Measurements from ENCODE around the gene TULP4.
"Not testable (repeated sequence)": the region's sequence is repeated elsewhere in the genome, so short reads cannot be mapped to it uniquely, and the experiment has no call there.

Gene TULP4

DNA sequence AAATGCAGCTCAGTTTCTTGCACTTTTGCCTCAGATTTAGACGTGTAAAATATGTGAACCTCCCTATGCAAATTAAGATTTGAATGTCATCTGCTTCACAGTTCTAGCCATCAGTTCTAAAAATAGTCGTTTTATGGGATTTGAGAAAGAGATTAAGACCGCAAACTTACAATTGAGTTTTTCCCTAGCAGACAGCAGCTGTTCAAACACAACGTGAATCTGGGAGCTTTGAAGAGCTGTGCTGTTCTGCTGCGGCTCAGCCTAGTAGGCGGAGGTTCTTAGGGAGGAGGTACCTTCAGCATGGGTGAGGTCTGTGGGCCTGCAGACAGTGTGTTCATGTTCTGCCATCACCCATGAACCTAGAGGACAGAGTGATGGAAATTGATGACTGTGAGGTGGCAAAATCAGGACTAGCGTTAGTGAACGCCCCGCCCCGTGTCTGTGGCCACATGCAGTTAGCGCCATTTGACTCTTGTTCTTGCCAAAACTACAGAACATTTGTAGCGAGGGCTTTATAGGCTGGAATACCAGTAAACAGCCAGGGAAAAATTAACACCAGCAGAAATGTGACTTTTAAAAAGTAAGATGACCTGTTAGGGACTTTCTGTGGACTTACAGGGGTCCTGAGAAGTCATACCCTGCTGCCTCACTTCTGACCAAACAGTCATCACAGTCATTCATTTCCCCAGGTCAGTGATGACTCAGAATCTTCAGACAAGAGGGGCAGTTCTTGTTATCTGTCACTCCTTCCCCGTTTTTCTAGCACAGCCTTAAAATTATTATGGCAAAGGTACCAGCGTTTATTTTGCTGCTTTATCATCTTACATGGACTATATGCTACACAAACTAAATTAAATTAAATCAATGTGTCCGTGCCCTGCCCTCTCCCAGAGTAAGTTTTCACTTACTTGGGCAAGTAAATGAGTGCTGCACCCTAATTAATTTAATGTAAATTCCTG is 163.4 kb downstream of the TULP4 start:
- no peak for DNase-seq

DNA sequence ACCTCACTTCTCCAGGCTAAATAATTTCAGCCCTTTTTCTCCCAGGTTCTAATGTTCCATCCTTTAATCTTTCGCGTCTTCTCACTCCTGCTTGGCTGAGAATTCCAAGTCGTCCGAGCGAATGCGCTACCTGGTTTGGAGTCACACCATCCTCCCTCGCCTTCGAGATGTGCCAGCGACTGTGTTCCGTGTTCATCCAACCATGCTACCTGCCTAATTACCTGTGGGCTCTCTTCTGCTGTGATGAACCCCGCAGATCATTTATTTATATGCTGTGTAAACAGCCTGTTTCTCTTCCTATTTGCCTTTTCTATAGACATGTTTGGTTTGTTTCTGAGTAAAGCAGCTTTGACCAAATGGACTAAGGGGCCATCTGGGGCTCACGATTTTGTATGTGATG is 164.1 kb downstream of the TULP4 start:
- no peak for DNase-seq

GRCh38 chr6:158477722-158478121 is 165.5 kb downstream of the TULP4 start:
- not testable (repeated sequence) for DNase-seq

- DNase-seq: no peak
Observed at GRCh38 chr6:158480989-158481388, 168.7 kb downstream of the TULP4 start.

DNA sequence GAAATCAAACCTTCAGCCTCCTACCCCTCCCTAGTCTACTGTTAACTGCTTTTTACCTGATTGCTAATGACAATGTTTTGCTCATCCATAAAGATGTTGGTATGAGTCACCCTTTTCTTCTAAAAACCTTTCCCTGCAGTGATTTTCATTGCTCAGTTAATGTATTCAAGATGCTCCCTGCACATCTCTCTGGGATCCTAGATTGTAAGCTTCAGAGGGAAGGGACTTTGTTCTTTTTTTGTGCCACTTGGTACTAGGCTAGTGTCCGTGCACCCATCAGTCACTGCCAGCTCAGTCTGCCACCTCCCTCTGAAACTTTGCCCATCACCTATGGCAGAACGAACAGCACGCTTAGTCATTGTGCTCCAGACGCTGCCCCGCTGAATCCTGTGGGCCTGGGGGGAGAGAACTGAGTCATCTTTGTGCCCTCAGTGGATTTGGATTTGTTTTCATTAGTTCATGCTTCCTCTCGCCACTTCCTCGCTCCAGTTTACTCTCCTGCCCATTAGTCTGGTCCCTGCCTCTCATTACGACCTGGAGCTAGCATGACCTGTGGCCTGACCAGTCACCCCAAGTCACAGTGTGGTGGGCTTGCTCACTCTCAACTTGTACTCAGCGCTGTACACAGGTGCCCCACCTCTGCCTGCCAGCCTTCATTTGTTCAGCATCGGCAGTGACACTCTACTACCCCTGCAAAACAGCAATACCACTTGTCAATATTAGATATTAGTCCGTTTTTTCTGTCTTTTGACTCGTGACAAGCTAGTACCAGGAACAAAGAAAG is 169.6 kb downstream of the TULP4 start:
- no peak for DNase-seq

DNA sequence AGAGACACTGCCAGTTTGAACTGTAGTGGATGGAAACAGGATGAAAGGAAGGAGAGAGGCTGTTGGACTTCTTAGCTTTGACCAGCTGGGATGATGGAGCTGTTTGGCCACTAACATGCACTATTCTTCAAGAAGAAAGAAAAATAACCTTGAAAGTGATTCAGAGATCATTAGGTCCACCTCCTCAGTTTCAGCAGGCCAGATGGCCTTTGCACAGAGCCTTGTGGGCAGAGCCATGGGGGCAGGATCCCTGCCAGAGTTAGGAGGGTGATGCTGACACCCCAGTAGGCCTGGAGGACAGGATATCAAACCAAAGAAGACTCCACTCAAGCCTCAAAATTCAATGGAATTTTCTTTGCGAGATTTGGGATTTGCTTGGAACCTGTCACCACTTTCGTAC is 173.2 kb downstream of the TULP4 start:
- no peak for DNase-seq

DNA sequence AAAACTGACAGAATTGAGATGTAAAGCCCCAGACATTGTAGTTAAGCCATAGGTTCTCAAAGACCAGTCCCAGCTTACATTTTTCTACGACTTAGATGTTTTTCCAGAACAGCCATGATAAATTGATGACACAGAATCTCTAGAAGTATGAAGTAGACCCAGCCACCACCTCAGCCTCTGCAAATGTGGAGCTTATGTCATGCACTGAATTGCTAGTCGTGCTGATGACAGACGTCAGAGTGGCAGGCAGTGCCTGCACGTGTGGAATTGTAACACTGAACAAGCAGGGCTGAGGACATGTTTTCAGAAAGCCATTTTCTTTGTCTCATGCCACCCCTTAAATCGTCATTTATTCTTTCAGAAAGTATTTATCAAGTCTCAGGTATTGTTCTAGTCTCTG is 175.2 kb downstream of the TULP4 start:
- no peak for DNase-seq

DNA sequence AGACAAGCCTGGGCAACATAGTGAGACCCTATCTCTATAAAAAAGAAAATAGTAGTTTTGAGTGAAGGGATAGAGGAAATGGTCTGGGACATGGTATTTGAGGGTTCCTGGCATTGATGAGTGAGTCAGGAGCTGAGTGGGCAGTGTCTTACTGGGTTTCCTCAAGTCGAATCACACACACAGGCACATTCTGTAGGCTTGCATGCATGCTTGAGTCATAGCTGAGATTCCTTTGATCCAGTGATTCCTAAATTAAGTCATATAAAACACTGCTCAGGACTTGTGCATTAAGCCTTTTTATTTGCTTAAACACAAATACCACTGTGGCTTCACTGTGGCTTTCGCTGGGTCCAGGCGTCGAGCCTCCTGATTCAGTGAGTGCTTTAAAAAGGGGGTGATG is 175.8 kb downstream of the TULP4 start:
- DNase-seq: no peak

DNA sequence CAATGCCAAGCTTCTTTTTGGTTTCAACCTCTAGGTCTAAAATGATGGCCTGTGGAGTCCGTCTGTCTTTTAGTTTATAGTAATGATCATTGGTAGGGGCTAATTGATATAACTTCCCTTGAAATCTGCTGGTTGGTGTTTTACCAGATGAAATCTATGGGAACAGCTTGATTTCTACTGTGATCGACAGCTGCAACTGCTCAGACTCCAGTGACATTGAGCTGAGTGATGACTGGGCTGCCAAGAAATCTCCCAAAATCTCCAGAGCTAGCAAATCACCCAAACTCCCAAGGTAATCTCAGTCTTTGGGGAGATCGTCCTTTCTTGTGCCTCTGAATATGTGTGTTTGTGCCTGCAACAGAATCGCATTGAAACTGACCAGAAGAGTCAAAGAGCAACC is 177.2 kb downstream of the TULP4 start:
- no peak for DNase-seq

DNA sequence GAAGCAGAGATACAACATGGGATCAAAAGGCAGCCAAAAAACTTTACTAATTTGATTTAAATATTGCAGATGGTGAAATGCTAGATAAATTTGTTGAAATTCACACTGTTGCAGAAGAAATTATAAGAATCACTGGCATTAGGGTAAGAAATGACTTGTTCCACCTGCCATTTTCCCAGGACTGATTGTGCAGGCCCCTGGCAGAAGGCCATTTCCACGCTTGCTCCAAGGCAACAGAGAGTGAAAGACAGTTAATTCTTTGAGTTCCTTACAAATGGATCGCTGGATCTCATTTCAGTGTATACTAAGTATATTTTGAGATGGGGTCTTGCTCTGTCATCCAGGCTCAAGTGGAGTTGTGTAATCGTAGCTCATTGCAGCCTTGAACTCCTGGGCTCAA is 180.6 kb downstream of the TULP4 start:
- no peak for DNase-seq

DNA sequence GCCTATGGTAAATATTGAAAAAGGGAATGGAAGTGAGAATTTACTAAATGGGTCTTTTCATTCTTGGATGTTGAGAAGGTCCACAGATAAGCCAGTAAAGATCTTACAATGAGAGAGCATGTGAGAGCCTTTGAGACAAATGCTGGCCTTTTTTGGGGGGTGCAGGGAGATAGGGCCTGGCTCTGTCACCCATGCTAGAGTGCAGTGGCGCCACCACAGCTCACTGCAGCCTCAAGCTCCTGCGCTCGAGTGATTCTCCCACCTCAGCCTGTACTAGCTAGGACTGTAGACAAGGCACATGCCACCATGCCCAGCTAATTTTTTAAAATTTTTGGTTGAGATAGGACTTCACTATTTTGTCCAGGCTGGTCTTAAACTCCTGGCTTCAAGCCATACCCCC is 184.4 kb downstream of the TULP4 start:
- no peak for DNase-seq

DNA sequence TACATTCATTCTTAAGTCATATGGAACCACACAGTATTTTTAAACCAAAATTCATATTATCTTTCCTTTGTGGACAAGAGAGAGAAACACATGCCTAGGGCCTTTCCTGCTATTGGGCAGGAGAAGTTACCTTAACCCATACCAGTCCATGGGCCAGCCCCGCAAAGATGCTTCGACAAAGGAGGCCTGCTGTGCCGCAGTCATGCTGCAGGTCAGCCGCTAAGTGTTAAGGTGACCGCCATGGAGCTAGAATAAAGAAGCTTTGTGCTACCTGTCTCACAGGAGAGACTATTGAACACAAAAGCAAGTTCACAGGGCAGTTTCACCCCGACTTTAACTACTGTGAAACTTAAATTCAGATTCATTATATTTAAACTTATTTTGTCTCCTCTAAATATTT is 185.4 kb downstream of the TULP4 start:
- DNase-seq: no peak

DNA sequence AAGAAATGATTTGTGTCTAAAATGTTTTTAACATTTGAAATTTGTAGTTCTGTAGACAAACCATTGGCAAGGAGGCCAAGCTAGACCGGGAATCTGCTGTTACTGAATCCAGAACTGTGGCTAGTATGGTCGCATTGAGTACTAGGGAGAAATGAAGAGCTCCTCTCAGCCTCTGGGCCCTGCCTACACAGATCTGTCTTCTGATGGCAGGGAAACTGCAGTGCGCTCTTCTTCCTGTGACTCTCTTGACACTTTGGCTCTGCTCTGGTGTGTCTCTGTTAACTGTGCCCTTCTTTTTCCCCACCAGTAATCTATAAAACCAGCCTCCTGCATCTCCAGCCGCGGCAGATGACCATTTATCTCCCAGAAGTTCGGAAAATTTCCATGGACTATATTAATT is 186.1 kb downstream of the TULP4 start:
- DNase-seq: no peak

DNA sequence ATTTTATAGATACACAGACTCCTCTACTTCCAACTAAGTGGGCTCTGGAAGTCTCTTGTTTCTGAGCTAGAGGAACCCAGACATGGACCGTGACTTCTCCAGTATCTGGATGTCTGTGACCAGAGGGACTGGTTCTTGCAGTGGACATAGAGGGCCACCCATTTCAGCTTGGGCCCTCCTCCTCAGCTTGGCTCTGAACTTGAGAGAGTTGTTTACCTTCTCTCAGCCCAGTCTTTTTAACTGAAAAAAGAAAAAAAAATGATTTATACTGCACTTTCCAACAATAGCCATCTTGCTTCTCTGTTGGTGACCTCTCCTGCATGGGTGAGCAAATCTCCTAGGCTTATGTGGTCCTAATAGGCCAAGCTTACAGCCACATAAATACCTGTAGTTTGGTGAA is 187.3 kb downstream of the TULP4 start:
- DNase-seq: no peak

DNA sequence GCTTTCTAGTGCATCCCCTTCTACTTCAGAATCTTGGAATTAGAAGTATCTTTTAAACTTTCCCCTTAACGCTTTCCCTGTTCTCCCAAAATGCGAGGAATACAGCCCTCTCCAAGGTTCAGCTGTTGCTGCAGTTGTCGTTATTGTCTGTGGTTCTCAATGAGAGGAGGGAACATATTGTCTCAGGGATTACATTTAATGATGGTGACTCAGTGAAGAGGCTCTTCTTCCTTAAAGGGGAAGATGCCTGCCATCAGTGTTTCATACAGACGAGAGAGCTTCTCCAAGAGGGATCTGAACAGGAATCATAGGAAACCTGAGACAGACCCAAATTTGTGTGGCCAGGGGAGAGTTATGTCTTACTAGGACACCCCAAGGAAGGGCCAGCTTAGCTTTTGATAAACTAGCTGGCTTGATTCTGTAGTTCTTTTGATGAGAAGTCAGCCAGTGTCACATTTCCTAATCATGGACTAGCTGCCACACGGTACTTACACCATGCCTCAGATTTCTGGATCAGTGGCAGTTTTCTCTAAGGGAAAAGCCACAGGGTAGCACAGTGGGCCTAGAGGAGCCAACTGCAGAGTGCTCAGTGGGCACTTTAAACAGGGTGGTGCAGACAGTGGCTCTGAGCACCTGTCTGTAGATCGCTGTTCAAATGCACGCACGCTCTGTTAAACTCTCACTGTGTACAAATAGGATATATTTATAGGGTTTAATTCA is 187.9 kb downstream of the TULP4 start:
- DNase-seq: no peak

DNA sequence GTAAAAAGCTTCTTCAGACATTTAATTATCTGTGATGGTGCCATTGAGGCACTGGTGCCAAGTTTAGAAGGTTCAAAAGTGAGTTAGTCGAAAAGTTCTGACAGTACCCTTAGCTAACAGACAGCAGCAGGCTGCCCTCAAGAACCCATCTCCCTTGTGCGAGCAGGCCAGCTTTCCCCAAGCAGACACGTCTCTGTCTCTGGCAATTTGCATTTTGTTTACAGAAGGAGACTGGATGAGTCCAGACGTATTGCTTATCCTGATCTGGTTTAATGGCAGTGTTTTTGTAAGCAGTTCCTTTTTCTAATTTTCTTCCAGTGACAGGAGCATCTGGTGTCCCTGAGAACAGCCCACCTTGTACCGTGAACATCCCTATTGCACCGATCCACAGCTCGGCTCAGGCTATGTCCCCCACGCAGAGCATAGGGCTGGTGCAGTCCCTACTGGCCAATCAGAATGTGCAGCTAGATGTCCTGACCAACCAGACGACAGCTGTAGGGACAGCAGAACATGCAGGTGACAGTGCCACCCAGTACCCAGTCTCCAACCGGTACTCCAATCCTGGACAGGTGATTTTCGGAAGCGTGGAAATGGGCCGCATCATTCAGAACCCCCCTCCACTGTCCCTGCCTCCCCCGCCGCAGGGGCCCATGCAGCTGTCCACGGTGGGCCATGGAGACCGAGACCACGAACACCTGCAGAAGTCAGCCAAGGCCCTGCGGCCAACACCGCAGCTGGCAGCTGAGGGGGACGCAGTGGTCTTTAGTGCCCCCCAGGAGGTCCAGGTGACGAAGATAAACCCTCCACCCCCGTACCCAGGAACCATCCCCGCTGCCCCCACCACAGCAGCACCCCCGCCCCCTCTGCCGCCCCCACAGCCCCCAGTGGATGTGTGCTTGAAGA is 189.3 kb downstream of the TULP4 start:
- no peak for DNase-seq

DNA sequence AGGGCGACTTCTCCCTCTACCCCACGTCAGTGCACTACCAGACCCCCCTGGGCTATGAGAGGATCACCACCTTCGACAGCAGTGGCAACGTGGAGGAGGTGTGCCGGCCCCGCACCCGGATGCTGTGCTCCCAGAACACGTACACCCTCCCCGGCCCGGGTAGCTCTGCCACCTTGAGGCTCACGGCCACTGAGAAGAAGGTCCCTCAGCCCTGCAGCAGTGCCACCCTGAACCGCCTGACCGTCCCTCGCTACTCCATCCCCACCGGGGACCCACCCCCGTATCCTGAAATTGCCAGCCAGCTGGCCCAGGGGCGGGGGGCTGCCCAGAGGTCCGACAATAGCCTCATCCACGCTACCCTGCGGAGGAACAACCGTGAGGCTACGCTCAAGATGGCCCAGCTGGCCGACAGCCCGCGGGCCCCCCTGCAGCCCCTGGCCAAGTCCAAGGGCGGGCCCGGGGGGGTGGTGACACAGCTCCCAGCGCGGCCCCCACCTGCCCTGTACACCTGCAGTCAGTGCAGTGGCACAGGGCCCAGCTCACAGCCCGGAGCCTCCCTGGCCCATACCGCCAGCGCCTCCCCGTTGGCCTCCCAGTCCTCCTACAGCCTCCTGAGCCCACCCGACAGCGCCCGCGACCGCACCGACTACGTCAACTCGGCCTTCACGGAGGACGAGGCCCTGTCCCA is 190.1 kb downstream of the TULP4 start:
- no peak for DNase-seq

DNA sequence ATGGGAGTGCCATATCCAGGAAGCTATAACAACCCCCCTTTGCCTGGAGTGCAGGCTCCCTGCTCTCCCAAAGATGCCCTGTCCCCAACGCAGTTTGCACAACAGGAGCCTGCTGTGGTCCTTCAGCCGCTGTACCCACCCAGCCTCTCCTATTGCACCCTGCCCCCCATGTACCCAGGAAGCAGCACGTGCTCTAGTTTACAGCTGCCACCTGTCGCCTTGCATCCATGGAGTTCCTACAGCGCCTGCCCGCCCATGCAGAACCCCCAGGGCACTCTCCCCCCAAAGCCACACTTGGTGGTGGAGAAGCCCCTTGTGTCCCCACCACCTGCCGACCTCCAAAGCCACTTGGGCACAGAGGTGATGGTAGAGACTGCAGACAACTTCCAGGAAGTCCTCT is 191.0 kb downstream of the TULP4 start:
- DNase-seq: no peak

DNA sequence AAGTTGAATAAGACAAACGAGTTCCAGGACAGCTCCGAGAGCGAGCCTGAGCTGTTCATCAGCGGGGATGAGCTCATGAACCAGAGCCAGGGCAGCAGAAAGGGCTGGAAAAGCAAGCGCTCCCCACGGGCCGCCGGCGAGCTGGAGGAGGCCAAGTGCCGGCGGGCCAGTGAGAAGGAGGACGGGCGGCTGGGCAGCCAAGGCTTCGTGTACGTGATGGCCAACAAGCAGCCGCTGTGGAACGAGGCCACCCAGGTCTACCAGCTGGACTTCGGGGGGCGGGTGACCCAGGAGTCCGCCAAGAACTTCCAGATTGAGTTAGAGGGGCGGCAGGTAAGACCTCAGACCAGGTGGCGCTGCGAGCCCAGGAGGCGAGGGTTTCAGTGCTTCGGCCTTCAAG is 191.6 kb downstream of the TULP4 start:
- no peak for DNase-seq

GRCh38 chr6:158505194-158505593 is 192.9 kb downstream of the TULP4 start:
- DNase-seq: no peak

GRCh38 chr6:158506601-158507000 is 194.3 kb downstream of the TULP4 start:
- no peak for DNase-seq

DNA sequence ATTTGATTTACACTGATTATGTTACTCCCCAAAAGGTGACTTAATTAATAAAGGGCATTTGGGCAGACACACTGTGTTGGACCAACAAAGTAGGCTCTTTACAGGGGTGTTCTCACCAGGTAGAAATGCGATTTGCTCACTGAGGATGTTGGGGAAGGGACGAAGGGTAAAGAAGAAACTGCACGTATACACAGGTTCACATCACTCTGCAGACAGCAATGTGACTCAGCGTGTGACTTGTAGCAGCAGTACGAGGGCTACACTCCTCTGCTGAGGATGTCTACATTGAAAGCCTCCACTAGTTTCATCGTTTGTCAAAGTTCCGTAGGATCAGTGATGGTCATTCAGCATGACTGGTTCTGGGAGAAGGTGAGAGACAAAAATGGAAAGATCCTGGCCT is 194.9 kb downstream of the TULP4 start:
- no peak for DNase-seq

All from activated CD4-positive, alpha-beta T cell treated with anti-CD3 and anti-CD28 coated beads, Interleukin-2, amount 50 U/mL, for 4 hours (primary cell).